HCT116 (cell line): Measurements from ENCODE around the gene INTS1. TPM values are rescaled to one million over a fixed set of nuclear protein-coding genes. Genes with fewer than 3 reads are reported as not detected.

Source experiments
- ATAC-seq: fragments of 200-7000 bp; cut with Tn5 transposase; 2 replicates; pipeline ENCODE4 v1.9.1; 2020; ENCODE audit warnings: mild to moderate bottlenecking, moderate library complexity
- BruUV-seq: library from RNA; stranded (reverse); fragments of 400-500 nt; replicated peaks from 2 replicates; lab custom pipeline; 2021; lab: Mats Ljungman, UMichigan
- CTCF ChIA-PET: fragments of 300-600 bp; sonication (Branson Sonifier 250); formaldehyde crosslinking; loops from one replicate; lab custom pipeline; 2021; ENCODE audit warnings: antibody characterized with exemption; lab: Charles Lee
- POLR2A ChIA-PET: fragments of 300-600, 350-600 bp; sonication (Branson Sonifier 250); formaldehyde crosslinking; loops from one replicate; lab custom pipeline; 2021; ENCODE audit warnings: antibody characterized with exemption; lab: Charles Lee
- RAD21 ChIA-PET, 2 experiments: fragments of 300-600 bp; sonication (Branson Sonifier 250); formaldehyde crosslinking; loops; one replicate each; lab custom pipeline; 2023; ENCODE audit warnings: low total read pairs in 2 of 2; ENCODE audit not compliant: uncharacterized antibody in 2 of 2, unreplicated experiment in 2 of 2, low non-redundant PET in 1 of 2; lab: Charles Lee
- DNase-seq: peaks from one replicate; pipeline ENCODE4 v3.0.0-alpha.2; 2010; ENCODE audit warnings: low read depth, low spot score
- H2AFZ ChIP-seq: fragments of 200-600 bp; shearing (Covaris generic), sonication (generic); 2 replicates; pipeline ENCODE4 v1.6.1; 2017; ENCODE audit warnings: low read depth, mixed run types, mixed read lengths, antibody characterized with exemption, low read length; ENCODE audit not compliant: poor library complexity, severe bottlenecking
- H3K27ac ChIP-seq: 2 replicates; pipeline ENCODE4 v1.5.1; 2012; ENCODE audit warnings: low read depth, low read length
- H3K27me3 ChIP-seq: fragments of 200-600 bp; sonication (generic); 2 replicates; pipeline ENCODE4 v1.6.1; 2016; ENCODE audit warnings: mixed run types, low read length, mixed read lengths; ENCODE audit not compliant: insufficient read depth
- H3K36me3 ChIP-seq, 2 experiments: fragments of 200-500 bp in 1 of 2; fragments of 200-600 bp in 1 of 2; sonication (Bioruptor generic) in 1 of 2; sonication (generic) in 1 of 2; 2 replicates each; pipeline versions ENCODE4 v1.5.1 to v1.6.1; 2014 to 2016; ENCODE audit warnings: low read length in 2 of 2, inconsistent platforms in 1 of 2, mixed read lengths in 1 of 2, mixed run types in 1 of 2; ENCODE audit not compliant: insufficient read depth in 2 of 2, control insufficient read depth in 1 of 2
- H3K4me1 ChIP-seq, 2 experiments: fragments of 200-600 bp in 1 of 2; sonication (generic) in 1 of 2; 2 replicates each; pipeline versions ENCODE4 v1.5.1 to v1.6.1; 2012 to 2017; ENCODE audit warnings: low read length in 2 of 2, inconsistent platforms in 1 of 2, mild to moderate bottlenecking in 1 of 2, mixed read lengths in 1 of 2, mixed run types in 1 of 2, moderate library complexity in 1 of 2; ENCODE audit not compliant: insufficient read depth in 2 of 2, control insufficient read depth in 1 of 2
- H3K4me2 ChIP-seq: fragments of 200-600 bp; sonication (generic); 2 replicates; pipeline ENCODE4 v1.6.1; 2017; ENCODE audit warnings: mixed run types, low read length, mixed read lengths
- H3K4me3 ChIP-seq, 2 experiments: fragments of 200-600 bp in 1 of 2; sonication (generic) in 1 of 2; replicated peaks in 1 of 2; 2 replicates each; pipeline ENCODE4 v1.5.1; 2011 to 2016; ENCODE audit warnings: low read length in 2 of 2, control low read depth in 1 of 2, low read depth in 1 of 2, mild to moderate bottlenecking in 1 of 2, mixed read lengths in 1 of 2, mixed run types in 1 of 2
- H3K79me2 ChIP-seq: fragments of 200-600 bp; sonication (generic); 2 replicates; pipeline ENCODE4 v1.6.1; 2017; ENCODE audit warnings: mild to moderate bottlenecking, mixed run types, low read length, moderate library complexity, mixed read lengths; ENCODE audit not compliant: insufficient read depth
- H3K9ac ChIP-seq: fragments of 200-600 bp; sonication (generic); 2 replicates; pipeline ENCODE4 v1.6.1; 2016; ENCODE audit warnings: low read length, mixed read lengths
- H3K9me2 ChIP-seq: fragments of 200-600 bp; sonication (generic), shearing (Covaris generic); 2 replicates; pipeline ENCODE4 v1.6.1; 2017; ENCODE audit warnings: mixed run types, mild to moderate bottlenecking, moderate library complexity; ENCODE audit not compliant: insufficient read depth
- H3K9me3 ChIP-seq, 2 experiments: fragments of 200-500 bp in 1 of 2; fragments of 200-600 bp in 1 of 2; sonication (Bioruptor generic) in 1 of 2; sonication (generic) in 1 of 2; 2 replicates each; pipeline ENCODE4 v1.6.1; 2014 to 2017; ENCODE audit warnings: low read length in 2 of 2, mixed read lengths in 2 of 2, inconsistent platforms in 1 of 2, low read depth in 1 of 2, mild to moderate bottlenecking in 1 of 2, mixed run types in 1 of 2, moderate library complexity in 1 of 2; ENCODE audit not compliant: control insufficient read depth in 1 of 2, insufficient read depth in 1 of 2
- H4K20me1 ChIP-seq: fragments of 200-600 bp; sonication (generic), shearing (Covaris generic); 2 replicates; pipeline ENCODE4 v1.6.1; 2017; ENCODE audit warnings: mixed run types, mild to moderate bottlenecking, moderate library complexity; ENCODE audit not compliant: insufficient read depth
- CBX3 ChIP-seq: IDR thresholded peaks from 2 replicates; pipeline ENCODE4 v1.6.1; 2012; ENCODE audit warnings: low read depth
- CTCF ChIP-seq, 3 experiments: fragments of 200-600 bp in 1 of 3; sonication (generic) in 1 of 3; IDR thresholded peaks in 2 of 3; conservative IDR thresholded peaks in 1 of 3; 2 replicates each; pipeline ENCODE4 v1.5.1; 2012 to 2017; ENCODE audit warnings: low read depth in 2 of 3, low read length in 2 of 3, antibody characterized with exemption in 1 of 3, borderline replicate concordance in 1 of 3, control low read depth in 1 of 3, mild to moderate bottlenecking in 1 of 3, mixed read lengths in 1 of 3, mixed run types in 1 of 3, moderate library complexity in 1 of 3; ENCODE audit not compliant: insufficient read depth in 1 of 3
- ELF1 ChIP-seq: IDR thresholded peaks from 2 replicates; pipeline ENCODE4 v1.6.1; 2012; ENCODE audit warnings: low read depth, borderline replicate concordance
- EZH2 ChIP-seq: fragments of 200-600 bp; sonication (generic); IDR thresholded peaks from 2 replicates; pipeline ENCODE4 v1.6.1; 2017; ENCODE audit warnings: antibody characterized with exemption, mixed run types
- JUND ChIP-seq: IDR thresholded peaks from 2 replicates; pipeline ENCODE4 v1.6.1; 2012
- MAX ChIP-seq: IDR thresholded peaks from 2 replicates; pipeline ENCODE4 v1.6.1; 2012
- POLR2A ChIP-seq: IDR thresholded peaks from 2 replicates; pipeline ENCODE4 v1.7.0; 2011; ENCODE audit warnings: borderline replicate concordance; ENCODE audit not compliant: insufficient read depth, insufficient read length; ENCODE audit errors: extremely low read depth
- RAD21 ChIP-seq: IDR thresholded peaks from 2 replicates; pipeline ENCODE4 v1.6.1; 2012; ENCODE audit warnings: low read depth, mild to moderate bottlenecking
- SIN3A ChIP-seq: IDR thresholded peaks from 2 replicates; pipeline ENCODE4 v1.6.1; 2012; ENCODE audit warnings: low read depth
- SP1 ChIP-seq: IDR thresholded peaks from 2 replicates; pipeline ENCODE4 v1.6.1; 2012; ENCODE audit warnings: low read depth
- TCF7L2 ChIP-seq: IDR thresholded peaks from 2 replicates; pipeline ENCODE4 v1.7.0; 2011; ENCODE audit warnings: borderline replicate concordance, inconsistent platforms; ENCODE audit not compliant: insufficient read depth, insufficient read length; ENCODE audit errors: extremely low read depth
- ZFX ChIP-seq: fragments of 450-650 bp; IDR thresholded peaks from 2 replicates; pipeline ENCODE4 v1.6.1; 2017
- intact Hi-C: fragments of 100-400 bp; cut with micrococcal nuclease; formaldehyde crosslinking; loops from 2 replicates; pipeline ENCODE4 v1.10.0; 2022
- total RNA-seq: library from RNA; stranded (reverse); gene quantifications from one replicate; pipeline ENCODE4 v1.2.1, GENCODE V29; 2021; ENCODE audit not compliant: unreplicated experiment
- TF ChIP-seq, protein P1 (sequence below): IDR thresholded peaks from 2 replicates; pipeline ENCODE4 v1.6.1; 2012; ENCODE audit warnings: low read depth

The INTS1 gene
- total RNA-seq, 1 experiment from 2014 or later, result 167 TPM

DNA sequence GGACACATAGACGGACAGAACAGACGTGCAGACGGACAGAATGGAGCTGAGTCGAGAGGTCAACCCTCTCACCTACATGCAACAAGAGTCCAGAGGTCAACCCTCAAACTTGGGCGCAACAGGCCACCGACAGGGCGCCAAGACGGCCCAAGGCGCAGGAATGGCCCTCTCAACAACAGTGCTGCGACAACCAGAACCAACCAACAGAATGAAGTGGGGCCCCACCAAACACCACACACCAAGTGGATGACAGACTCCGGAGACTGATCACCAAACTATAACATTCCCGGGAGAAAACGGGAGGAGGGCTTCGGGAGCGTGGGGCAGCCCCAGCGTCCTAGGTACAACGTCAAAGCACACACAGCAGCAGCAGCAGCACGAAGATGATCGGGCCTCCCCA, 13.4 kb downstream of the INTS1 start:
- Histone ChIP-seq H3K4me2 (no peak overlapping the region), H3K4me3 (no peak overlapping the region), H3K9me3 (no peaks in the 10 kb centered on the region), H3K9me2 (no peaks in the 10 kb centered on the region), H3K27ac (no peak overlapping the region), H3K36me3 (peaks cover 27 to 29% of the 10 kb centered on the region in 2 experiments; a peak in 3 of 4 replicates), H3K9ac (no peak overlapping the region), H3K4me1 (no peaks in the 10 kb centered on the region), H4K20me1 (no peaks in the 10 kb centered on the region), H3K27me3 (no peaks in the 10 kb centered on the region), H3K79me2 (no peaks in the 10 kb centered on the region; the same call in 1 of the 2 replicates), H2AFZ (no peak overlapping the region)
- intact Hi-C loops, result no loop called here
- TF ChIP-seq, protein P1, sequence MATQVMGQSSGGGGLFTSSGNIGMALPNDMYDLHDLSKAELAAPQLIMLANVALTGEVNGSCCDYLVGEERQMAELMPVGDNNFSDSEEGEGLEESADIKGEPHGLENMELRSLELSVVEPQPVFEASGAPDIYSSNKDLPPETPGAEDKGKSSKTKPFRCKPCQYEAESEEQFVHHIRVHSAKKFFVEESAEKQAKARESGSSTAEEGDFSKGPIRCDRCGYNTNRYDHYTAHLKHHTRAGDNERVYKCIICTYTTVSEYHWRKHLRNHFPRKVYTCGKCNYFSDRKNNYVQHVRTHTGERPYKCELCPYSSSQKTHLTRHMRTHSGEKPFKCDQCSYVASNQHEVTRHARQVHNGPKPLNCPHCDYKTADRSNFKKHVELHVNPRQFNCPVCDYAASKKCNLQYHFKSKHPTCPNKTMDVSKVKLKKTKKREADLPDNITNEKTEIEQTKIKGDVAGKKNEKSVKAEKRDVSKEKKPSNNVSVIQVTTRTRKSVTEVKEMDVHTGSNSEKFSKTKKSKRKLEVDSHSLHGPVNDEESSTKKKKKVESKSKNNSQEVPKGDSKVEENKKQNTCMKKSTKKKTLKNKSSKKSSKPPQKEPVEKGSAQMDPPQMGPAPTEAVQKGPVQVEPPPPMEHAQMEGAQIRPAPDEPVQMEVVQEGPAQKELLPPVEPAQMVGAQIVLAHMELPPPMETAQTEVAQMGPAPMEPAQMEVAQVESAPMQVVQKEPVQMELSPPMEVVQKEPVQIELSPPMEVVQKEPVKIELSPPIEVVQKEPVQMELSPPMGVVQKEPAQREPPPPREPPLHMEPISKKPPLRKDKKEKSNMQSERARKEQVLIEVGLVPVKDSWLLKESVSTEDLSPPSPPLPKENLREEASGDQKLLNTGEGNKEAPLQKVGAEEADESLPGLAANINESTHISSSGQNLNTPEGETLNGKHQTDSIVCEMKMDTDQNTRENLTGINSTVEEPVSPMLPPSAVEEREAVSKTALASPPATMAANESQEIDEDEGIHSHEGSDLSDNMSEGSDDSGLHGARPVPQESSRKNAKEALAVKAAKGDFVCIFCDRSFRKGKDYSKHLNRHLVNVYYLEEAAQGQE, result no peak
- no peak for TF ChIP-seq SIN3A
- no peak for TF ChIP-seq TCF7L2
- no peak for TF ChIP-seq MAX
- no peak for TF ChIP-seq ZFX
- RAD21 ChIA-PET, result no interaction called here
- CTCF ChIA-PET, result no interaction called here
- ATAC-seq (no peak), DNase-seq (no peak)
- POLR2A ChIA-PET, result no interaction called here
- no TSS peak for BruUV-seq

DNA sequence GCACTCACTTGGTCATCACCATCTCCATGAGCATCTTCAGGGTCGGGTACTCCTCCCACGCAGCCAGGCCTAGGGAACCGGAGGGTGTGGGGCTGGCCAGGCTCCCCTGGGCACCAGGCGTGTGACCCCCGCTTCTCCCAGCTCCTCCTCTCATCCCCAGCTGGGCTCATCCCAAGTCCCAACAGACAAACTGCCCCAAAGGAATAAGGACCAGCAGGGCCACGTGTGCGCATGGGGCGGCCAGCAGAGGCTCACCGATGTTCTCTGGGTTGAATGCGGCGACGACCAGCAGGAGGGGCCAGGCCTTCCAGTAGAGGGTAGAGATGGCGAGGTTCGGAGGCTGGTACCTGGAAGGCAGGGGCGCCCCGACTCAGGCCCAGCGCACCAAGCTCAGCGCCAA, 14.9 kb downstream of the INTS1 start:
- ChIA-PET CTCF (no interaction called here), POLR2A (no interaction called here), RAD21 (no interaction called here)
- TF ChIP-seq POLR2A, result no peak
- TF ChIP-seq EZH2, result no peak
- TF ChIP-seq RAD21, result no peak
- TF ChIP-seq ZFX, result no peak
- TF ChIP-seq ELF1, result no peak
- TF ChIP-seq JUND, result no peak
- TF ChIP-seq TCF7L2, result no peak
- TF ChIP-seq SP1, result no peak
- TF ChIP-seq CBX3, result no peak
- no peak for TF ChIP-seq CTCF (IDR thresholded peaks at IDR 0.05 in 2 of 3, conservative IDR thresholded peaks at IDR 0.05 in 1 of 3; ENCODE audit: borderline replicate concordance in 1 of 3, insufficient read depth in 1 of 3, low read depth in 2 of 3, low read length in 2 of 3)
- DNase-seq (no peak), ATAC-seq (no peak)
- peaks cover 28 to 32% of the 10 kb centered on the region in 2 experiments; a peak in 3 of 4 replicates for H3K36me3 ChIP-seq
- H3K27ac ChIP-seq, result no peak overlapping the region
- H3K4me3 ChIP-seq, result no peak overlapping the region
- H2AFZ ChIP-seq, result no peak overlapping the region
- no peak overlapping the region for H3K4me2 ChIP-seq
- H3K9me2 ChIP-seq, result no peaks in the 10 kb centered on the region
- no peaks in the 10 kb centered on the region; the same call in 1 of the 2 replicates for H3K79me2 ChIP-seq
- H3K9me3 ChIP-seq, result no peaks in the 10 kb centered on the region
- intact Hi-C loops, result no loop called here
- H3K4me1 ChIP-seq, result no peaks in the 10 kb centered on the region
- no peaks in the 10 kb centered on the region for H3K27me3 ChIP-seq
- no peaks in the 10 kb centered on the region for H4K20me1 ChIP-seq
- H3K9ac ChIP-seq, result no peak overlapping the region
- BruUV-seq, result no TSS peak
